Keratinocyte (primary cell): ENCODE results near the gene LAPTM5. TPM values are rescaled to one million over a fixed set of nuclear protein-coding genes. Genes with fewer than 3 reads are reported as not detected.

ENCODE experiments used
- DNase-seq: peaks from one replicate; pipeline ENCODE4 v3.0.0-alpha.2; 2011; ENCODE audit warnings: low read depth, missing footprints, low spot score
- FAIRE-seq: peaks from 2 replicates; lab custom pipeline; 2011; peaks lifted over from hg19 to GRCh38; lab: Jason Lieb, UNC
- H2AFZ ChIP-seq: 2 replicates; pipeline ENCODE4 v1.6.0; 2012; ENCODE audit warnings: low read length, control low read depth, inconsistent platforms; ENCODE audit not compliant: control insufficient read depth
- H3K27ac ChIP-seq: 2 replicates; pipeline ENCODE4 v1.5.1; 2011; ENCODE audit warnings: low read length; ENCODE audit not compliant: control insufficient read depth, insufficient read depth
- H3K27me3 ChIP-seq: 3 replicates; pipeline ENCODE4 v1.6.0; 2011; ENCODE audit warnings: low read length; ENCODE audit not compliant: control insufficient read depth, insufficient read depth; ENCODE audit errors: extremely low read depth
- H3K36me3 ChIP-seq, 2 experiments: 2 replicates in 1 of 2; 3 replicates in 1 of 2; pipeline ENCODE4 v1.5.1; 2011; ENCODE audit warnings: low read length in 2 of 2, mild to moderate bottlenecking in 1 of 2; ENCODE audit not compliant: control insufficient read depth in 2 of 2, insufficient read depth in 2 of 2; ENCODE audit errors: extremely low read depth in 1 of 2
- H3K4me1 ChIP-seq: 3 replicates; pipeline ENCODE4 v1.5.1; 2011; ENCODE audit warnings: low read length; ENCODE audit not compliant: control insufficient read depth, insufficient read depth; ENCODE audit errors: extremely low read depth
- H3K4me2 ChIP-seq: 3 replicates; pipeline ENCODE4 v1.6.0; 2011; ENCODE audit warnings: low read depth, low read length; ENCODE audit not compliant: control insufficient read depth, insufficient read depth; ENCODE audit errors: extremely low read depth
- H3K4me3 ChIP-seq, 3 experiments: fragments of 200-600 bp in 1 of 3; sonication (generic) in 1 of 3; 2 replicates in 2 of 3; 3 replicates in 1 of 3; pipeline ENCODE4 v1.5.1; 2011 to 2016; ENCODE audit warnings: low read length in 3 of 3, mild to moderate bottlenecking in 3 of 3, control low read depth in 2 of 3, inconsistent platforms in 1 of 3, low read depth in 1 of 3, mixed read lengths in 1 of 3, mixed run types in 1 of 3, moderate library complexity in 1 of 3; ENCODE audit not compliant: control insufficient read depth in 2 of 3, insufficient read depth in 2 of 3; ENCODE audit errors: extremely low read depth in 1 of 3
- H3K79me2 ChIP-seq: 2 replicates; pipeline ENCODE4 v1.6.0; 2012; ENCODE audit warnings: low read length; ENCODE audit not compliant: control insufficient read depth, insufficient read depth
- H3K9ac ChIP-seq: 3 replicates; pipeline ENCODE4 v1.6.0; 2011; ENCODE audit warnings: low read length; ENCODE audit not compliant: control insufficient read depth, insufficient read depth; ENCODE audit errors: extremely low read depth
- H3K9me1 ChIP-seq: 3 replicates; pipeline ENCODE4 v1.6.0; 2011; ENCODE audit warnings: low read length; ENCODE audit not compliant: control insufficient read depth, insufficient read depth; ENCODE audit errors: extremely low read depth
- H3K9me3 ChIP-seq: 2 replicates; pipeline ENCODE4 v1.5.1; 2012; ENCODE audit warnings: low read depth, low read length; ENCODE audit not compliant: control insufficient read depth
- H4K20me1 ChIP-seq: 3 replicates; pipeline ENCODE4 v1.6.0; 2011; ENCODE audit warnings: low read length; ENCODE audit not compliant: control insufficient read depth, insufficient read depth; ENCODE audit errors: extremely low read depth
- EZH2 ChIP-seq: IDR thresholded peaks from one replicate; pipeline ENCODE4 v1.6.1; 2012; ENCODE audit warnings: inconsistent platforms, mild to moderate bottlenecking, low read length, moderate library complexity
- dilution Hi-C: fragments of 300-500 bp; cut with MboI; formaldehyde crosslinking; loops from one replicate; pipeline ENCODE4 v1.7.0; 2020; ENCODE audit warnings: low sequenced_read_pairs; ENCODE audit not compliant: extremely low pct_ligation_motif_present
- polyA plus RNA-seq, 5 experiments: library from polyadenylated mRNA; depleted of rRNA in 3 of 5; stranded (reverse) in 3 of 5; stranded (forward) in 1 of 5; unstranded in 1 of 5; fragments of >200 nt; gene quantifications; 1 replicate in 1 of 5; 2 replicates in 3 of 5; 3 replicates in 1 of 5; pipeline versions ENCODE4 v1.2.1 to v1.2.3, GENCODE V29; 2011 to 2012; ENCODE audit warnings: missing spikeins in 2 of 5, low read depth in 1 of 5, low replicate concordance in 1 of 5
- TF ChIP-seq, protein P1 (sequence below), 3 experiments: IDR thresholded peaks in 1 of 3; conservative IDR thresholded peaks in 1 of 3; optimal IDR thresholded peaks in 1 of 3; 2 replicates in 2 of 3; 3 replicates in 1 of 3; pipeline versions ENCODE3 to v1.5.1; 2011; ENCODE audit warnings: low read length in 3 of 3, mild to moderate bottlenecking in 3 of 3, moderate library complexity in 2 of 3, control low read depth in 1 of 3, inconsistent platforms in 1 of 3; ENCODE audit not compliant: insufficient read depth in 2 of 3; ENCODE audit errors: extremely low read depth in 1 of 3

Gene LAPTM5
- polyA plus RNA-seq, 1 donor (not counting 4 experiments of a cell fraction or from before 2014, with no cell fraction given), result 0.18 TPM

DNA sequence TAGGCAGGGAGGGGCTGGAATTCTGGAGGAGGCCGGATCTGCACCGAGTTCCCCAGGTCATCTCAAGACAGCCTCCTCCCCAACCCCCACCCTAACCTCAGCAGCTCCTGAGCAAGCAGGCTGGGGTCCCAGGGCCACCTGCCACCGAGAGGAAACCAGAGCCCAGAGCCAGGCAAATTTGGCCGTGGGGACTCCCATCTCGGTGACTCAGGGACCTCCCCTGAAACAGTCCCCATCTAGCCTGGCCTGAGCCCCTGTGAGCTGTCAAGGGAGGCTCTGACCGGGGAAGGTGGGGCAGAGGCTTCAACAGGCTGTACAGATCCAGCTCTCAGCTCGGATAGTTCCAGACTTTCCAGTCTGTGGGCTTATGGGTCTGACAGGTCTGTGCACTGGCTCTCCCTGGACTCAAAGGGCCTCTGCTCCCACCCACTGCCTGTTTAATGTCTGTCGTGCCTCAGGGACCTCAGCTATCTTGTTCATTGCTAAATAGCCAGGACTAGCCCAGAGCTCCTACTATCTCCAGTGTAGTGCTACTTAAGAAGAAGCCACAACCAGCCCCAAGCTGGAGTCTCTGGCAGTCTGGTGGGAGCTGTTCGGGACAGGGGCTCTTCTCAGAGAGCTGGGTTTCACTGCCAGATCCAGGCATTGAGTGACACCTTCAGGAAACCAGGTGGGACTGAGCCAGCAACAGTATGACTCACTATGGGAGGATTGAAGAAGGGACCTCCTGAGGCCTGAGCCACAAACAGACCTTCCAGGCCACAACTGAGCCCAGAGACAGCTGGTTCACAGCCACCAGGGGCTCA, 59.8 kb downstream of the LAPTM5 start:
- peak; percentile 73 for DNase-seq
- no peak for TF ChIP-seq EZH2
- TF ChIP-seq, protein P1, sequence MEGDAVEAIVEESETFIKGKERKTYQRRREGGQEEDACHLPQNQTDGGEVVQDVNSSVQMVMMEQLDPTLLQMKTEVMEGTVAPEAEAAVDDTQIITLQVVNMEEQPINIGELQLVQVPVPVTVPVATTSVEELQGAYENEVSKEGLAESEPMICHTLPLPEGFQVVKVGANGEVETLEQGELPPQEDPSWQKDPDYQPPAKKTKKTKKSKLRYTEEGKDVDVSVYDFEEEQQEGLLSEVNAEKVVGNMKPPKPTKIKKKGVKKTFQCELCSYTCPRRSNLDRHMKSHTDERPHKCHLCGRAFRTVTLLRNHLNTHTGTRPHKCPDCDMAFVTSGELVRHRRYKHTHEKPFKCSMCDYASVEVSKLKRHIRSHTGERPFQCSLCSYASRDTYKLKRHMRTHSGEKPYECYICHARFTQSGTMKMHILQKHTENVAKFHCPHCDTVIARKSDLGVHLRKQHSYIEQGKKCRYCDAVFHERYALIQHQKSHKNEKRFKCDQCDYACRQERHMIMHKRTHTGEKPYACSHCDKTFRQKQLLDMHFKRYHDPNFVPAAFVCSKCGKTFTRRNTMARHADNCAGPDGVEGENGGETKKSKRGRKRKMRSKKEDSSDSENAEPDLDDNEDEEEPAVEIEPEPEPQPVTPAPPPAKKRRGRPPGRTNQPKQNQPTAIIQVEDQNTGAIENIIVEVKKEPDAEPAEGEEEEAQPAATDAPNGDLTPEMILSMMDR (optimal IDR thresholded peaks at IDR 0.05 in 1 of 3, IDR thresholded peaks at IDR 0.05 in 1 of 3, conservative IDR thresholded peaks at IDR 0.05 in 1 of 3; ENCODE audit: extremely low read depth in 1 of 3, insufficient read depth in 2 of 3, low read length in 3 of 3), result peak; percentile 40 to 76 (median 51)
- Histone ChIP-seq H3K9me3 (no peaks in the 10 kb centered on the region), H3K9me1 (no peaks in the 10 kb centered on the region), H3K27me3 (no peaks in the 10 kb centered on the region), H3K9ac (no peak overlapping the region), H3K4me1 (peaks cover 25% of the 10 kb centered on the region), H4K20me1 (no peaks in the 10 kb centered on the region), H3K4me2 (peak overlapping the region; percentile 6), H3K27ac (no peak overlapping the region), H3K79me2 (no peaks in the 10 kb centered on the region), H3K4me3 (no peak overlapping the region), H3K36me3 (no peaks in the 10 kb centered on the region), H2AFZ (no peak overlapping the region)
- peak; percentile 89 for FAIRE-seq
- dilution Hi-C loops, result no loop called here

DNA sequence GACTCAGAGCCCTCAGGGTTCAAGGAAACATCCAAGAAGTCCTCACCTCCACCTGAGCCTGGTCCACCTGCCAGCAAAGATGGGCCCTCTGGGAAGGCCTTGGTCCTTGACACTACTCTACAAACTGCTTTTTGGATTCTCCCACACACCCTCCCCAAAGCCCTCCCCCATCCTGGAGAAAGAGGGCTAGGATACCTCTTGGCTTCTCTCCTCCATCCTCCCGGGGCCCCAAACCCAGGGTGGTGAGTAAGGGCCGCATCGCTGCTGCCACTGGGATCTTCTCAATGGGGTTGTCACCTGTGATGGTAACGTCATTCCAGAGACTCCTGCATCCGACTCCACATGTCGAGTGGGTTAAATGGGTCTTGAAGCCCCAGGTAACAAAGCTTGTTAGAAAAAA, 60.7 kb downstream of the LAPTM5 start:
- H3K9ac ChIP-seq, result no peak overlapping the region
- peaks cover 24% of the 10 kb centered on the region for H3K4me1 ChIP-seq
- H3K27me3 ChIP-seq, result no peaks in the 10 kb centered on the region
- no peak overlapping the region for H3K4me3 ChIP-seq
- dilution Hi-C loops, result no loop called here
- no peak for DNase-seq
- no peak overlapping the region for H3K4me2 ChIP-seq
- no peaks in the 10 kb centered on the region for H3K79me2 ChIP-seq
- H4K20me1 ChIP-seq, result no peaks in the 10 kb centered on the region
- TF ChIP-seq, protein P1 (optimal IDR thresholded peaks at IDR 0.05 in 1 of 3, IDR thresholded peaks at IDR 0.05 in 1 of 3, conservative IDR thresholded peaks at IDR 0.05 in 1 of 3; ENCODE audit: extremely low read depth in 1 of 3, insufficient read depth in 2 of 3, low read length in 3 of 3), result no peak
- TF ChIP-seq EZH2, result no peak
- no peaks in the 10 kb centered on the region for H3K9me3 ChIP-seq
- no peaks in the 10 kb centered on the region for H3K36me3 ChIP-seq
- no peaks in the 10 kb centered on the region for H3K9me1 ChIP-seq
- no peak for FAIRE-seq
- H3K27ac ChIP-seq, result no peak overlapping the region
- H2AFZ ChIP-seq, result no peak overlapping the region
